ENCODE data around the gene TRIM45.
"Not testable (repeated sequence)": the region's sequence is repeated elsewhere in the genome, so short reads cannot be mapped to it uniquely, and the experiment has no call there.

Gene TRIM45

DNA sequence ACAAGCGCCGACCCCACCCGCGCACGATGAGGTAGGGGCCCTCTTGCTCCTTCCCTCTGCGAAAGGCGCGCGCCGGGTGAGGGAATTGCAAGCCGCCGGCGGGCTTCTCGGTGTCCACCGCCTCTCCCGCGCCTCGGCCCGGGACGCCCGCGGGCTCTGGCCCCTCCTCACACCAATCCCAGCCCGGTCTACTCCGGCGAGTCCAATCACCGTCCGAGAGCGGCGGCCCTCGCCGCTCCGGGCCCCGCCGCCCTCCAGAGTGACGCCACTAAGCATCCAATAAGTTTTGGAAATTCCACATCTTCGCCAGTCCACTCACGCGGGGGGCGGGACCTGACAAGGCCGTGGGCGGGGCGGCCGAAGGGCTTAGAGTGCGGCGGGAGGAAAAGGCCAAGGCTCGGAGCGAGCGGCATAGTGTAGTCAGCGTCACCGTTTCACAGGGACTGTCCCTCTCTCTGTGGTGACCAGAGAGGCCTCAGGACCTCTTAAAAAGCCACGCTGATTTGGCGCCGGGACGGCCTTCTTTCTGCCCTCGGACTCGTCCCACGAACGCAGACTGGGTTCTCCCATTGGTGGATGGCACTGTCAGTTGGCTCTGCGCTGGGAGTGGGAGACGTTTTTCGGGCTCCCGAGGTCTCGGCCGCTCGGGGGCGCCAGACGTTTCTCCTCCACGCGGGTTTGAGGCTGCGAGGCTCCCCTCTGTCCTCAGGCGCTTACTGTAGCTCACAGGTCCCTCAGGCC is at the start of gene TRIM45:
Gene TRIM45 (minus strand): TSS at position 161 of the 741 bp plus-strand sequence. CDS start 548 bp downstream, outside the sequence.
- DNase-seq (ENCODE audit: low spot score) (peak; percentile 90), FAIRE-seq (peak; percentile 63)

DNA sequence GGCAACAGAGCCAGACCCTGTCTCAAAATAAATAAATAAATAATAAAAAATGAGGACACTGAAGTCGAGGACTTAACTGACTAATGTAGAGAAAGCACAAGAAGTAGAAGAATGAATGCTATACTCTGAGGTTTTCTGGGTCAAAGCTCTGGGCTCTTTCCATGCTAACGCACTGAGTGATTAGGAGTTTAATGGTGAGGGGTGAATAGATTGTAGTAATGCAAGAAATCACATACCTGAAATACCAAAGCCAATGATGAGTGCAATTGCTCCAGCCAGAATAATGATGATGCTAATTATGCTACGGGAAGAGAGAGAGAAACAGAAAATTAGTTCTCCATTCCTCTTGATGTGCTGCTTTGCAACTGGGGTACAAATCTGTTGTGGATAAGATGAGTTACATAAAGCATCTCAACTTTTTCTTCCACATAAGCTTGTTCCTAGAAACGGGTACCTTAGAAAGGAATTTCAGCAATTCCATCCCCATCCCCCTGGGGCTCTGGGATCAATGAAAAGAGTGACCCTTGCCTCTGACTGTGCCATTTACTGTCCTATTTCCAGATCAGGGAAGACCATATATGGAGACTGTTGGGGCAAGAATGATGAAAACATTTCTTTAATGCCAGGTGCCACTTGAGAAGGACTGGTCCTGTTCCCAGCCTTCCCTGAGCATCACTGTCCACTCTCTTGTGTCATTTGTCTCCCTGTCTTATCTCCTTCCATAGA is 48.5 kb upstream of the TRIM45 start:
- DNase-seq (ENCODE audit: low spot score) (peak; percentile 15), FAIRE-seq (no peak)

GRCh38 chr1:117167402-117167801 is 45.9 kb upstream of the TRIM45 start:
- FAIRE-seq (peak; percentile 8), DNase-seq (ENCODE audit: low spot score) (no peak)

DNA sequence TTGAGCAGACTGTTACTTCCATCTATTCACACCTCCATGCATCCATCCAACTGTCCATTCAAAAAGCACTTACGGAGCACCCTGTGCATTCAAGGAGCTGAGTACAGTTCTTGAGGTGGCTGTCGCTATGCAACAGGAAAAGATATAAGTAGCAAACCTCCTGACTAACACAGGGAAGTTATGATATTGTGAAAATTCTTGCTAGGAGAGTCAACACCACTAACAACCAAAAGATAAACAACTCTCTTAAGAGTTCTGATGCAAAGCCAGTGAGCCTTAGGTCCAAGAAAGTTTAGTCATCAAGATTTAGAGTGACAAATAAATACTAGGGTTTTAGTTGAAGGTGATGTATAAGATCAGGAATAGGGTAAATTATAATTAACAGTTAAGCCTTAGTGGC is 44.5 kb upstream of the TRIM45 start:
- FAIRE-seq (no peak), DNase-seq (ENCODE audit: low spot score) (no peak)

- DNase-seq (ENCODE audit: low spot score) = no peak
- FAIRE-seq = no peak
Measured at GRCh38 chr1:117164209-117164608, 42.7 kb upstream of the TRIM45 start.

DNA sequence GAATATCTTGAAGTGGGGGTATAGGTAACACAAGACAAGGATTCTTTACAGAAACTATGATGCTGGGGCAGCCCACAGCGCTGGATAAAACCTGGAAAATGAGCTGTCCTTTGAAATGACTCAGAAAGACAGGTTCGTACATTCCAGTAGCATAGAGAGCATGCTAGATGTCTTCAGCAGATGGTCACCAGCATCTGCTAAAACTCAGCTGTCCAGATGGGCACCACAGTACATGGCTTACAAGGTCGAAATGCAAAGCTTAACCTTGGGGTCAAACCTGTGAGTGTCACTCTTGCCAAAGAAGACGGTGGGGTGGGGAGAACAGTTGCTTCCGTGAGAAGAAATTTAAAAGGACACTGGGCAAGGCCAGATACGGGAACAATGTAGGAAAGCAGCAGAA is 41.3 kb upstream of the TRIM45 start:
- DNase-seq (ENCODE audit: low spot score) (no peak), FAIRE-seq (no peak)

- FAIRE-seq = peak; percentile 33
- peak; percentile 16 for DNase-seq (ENCODE audit: low spot score)
Measured at GRCh38 chr1:117161887-117162286, 40.3 kb upstream of the TRIM45 start.

DNA sequence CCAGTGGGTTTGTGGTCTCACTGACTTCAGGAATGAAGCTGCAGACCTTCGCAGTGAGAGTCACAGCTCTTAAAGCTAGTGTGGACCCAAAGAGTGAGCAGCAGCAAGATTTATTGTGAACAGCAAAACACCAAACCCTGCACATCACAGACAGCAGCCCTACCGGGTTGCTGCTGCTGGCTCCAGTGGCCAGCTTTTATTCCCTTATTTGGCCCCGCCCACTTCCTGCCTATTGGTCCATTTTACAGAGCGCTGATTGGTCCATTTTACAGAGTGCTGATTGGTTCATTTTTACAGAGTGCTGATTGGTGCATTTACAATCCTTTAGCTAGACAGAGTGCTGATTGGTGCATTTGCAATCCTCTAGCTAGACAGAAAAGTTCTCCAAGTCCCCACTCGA is 29.8 kb upstream of the TRIM45 start:
- not testable (repeated sequence) for DNase-seq (ENCODE audit: low spot score); FAIRE-seq

DNA sequence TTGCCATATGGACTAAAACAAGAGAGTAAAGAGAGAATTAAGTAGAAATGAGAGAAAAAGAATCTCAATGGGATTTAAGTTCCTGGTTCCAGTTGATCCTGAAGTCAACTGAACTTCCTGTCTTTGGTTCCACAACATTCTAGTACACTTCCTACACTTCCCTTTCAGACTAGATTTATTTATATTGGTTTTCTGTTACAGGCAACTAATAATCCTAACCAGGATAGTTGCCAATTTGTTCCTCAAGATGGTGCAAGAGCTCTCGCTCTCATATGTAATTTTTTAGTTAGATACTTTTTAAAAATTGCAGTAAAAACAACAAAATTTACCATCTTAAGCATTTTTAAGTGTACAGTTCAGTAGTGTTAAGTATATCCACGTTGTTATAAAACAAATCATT is 28.8 kb upstream of the TRIM45 start:
- FAIRE-seq (no peak), DNase-seq (ENCODE audit: low spot score) (no peak)

- DNase-seq (ENCODE audit: low spot score) (no peak), FAIRE-seq (no peak)
Measured at GRCh38 chr1:117147856-117148588, 26.5 kb upstream of the TRIM45 start.

- no peak for FAIRE-seq
- no peak for DNase-seq (ENCODE audit: low spot score)
Measured at GRCh38 chr1:117147341-117147831, 25.8 kb upstream of the TRIM45 start.

DNA sequence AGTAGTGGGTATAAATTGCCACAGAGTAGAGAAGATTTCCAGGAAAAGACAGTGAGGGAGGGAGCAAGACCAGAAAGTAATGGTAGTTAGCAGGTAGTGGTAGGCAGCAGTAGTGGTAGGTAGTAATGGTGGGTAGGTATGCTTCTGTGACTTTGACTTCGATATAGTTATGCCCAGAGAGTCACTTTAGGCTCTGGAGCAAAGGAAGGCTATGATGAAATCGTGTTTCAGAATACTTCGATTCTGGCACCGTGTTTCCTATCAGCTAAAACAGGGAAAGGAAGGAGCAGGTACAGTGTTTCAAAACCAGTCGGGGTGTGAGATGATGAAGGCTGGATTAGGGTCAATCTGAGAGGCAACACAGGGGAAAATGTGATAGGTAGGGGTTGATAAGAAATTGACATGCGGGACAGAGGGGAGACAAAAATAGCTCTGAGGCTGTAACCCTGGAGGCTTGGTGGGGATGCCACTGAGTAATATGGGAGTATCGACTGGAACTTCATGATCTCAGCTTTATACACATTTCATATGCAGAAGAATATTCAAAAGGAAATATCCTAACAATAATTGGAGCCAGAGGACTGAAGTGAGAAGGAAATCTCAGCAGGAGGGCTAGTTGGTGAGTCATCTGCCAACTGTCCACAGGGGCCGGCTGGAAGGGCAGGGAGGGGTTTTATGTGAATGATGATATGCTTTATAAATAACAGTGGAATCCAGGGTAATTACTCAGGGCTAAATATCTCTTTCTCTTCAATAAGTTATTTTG is 25.2 kb upstream of the TRIM45 start:
- DNase-seq (ENCODE audit: low spot score) (peak; percentile 77), FAIRE-seq (peak; percentile 91)

DNA sequence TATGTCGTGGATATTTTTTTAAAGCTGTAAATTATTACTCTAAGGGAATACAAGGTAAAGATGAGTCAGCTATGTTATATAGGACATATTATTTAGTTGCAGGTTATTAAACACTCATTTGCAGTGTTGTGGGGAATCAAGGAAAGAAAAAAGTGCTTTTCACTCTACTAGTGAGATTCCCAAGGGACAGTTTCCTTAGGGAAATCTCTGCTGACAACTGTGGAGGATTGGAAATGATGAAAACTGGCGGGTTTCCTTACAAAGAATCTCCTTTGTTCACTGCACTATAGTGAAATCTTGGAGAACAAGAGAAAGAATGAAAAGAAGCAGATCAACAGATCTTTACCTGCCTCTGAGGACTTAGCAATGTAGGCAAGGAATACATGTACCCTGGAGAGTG is 24.5 kb upstream of the TRIM45 start:
- DNase-seq (ENCODE audit: low spot score) = no peak
- FAIRE-seq = no peak

GRCh38 chr1:117143871-117144270 is 22.3 kb upstream of the TRIM45 start:
- DNase-seq (ENCODE audit: low spot score) (no peak), FAIRE-seq (no peak)

DNA sequence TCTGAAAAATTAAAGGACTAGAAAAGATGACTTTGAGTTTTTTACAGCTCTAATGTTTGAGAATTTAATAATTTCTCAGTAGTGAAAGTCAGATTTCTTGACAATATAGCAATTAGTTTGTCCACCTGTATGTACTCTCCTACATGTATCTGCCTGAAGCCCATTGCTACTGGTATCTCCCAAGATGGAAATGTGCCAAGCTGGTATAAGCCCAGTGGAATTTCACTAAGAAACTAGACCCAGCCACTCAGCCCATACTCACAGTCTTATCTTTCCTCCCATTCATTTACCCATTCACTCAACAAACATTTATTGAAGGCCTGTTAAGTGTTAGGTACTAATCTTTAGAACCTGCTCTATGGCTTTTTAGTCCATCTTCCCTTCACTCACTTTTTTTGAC is 21.6 kb upstream of the TRIM45 start:
- FAIRE-seq (no peak), DNase-seq (ENCODE audit: low spot score) (no peak)

GRCh38 chr1:117142200-117142599 is 20.7 kb upstream of the TRIM45 start:
- no peak for DNase-seq (ENCODE audit: low spot score)
- no peak for FAIRE-seq

GRCh38 chr1:117138561-117138960 is 17.0 kb upstream of the TRIM45 start:
- DNase-seq (ENCODE audit: low spot score) (no peak), FAIRE-seq (no peak)

DNA sequence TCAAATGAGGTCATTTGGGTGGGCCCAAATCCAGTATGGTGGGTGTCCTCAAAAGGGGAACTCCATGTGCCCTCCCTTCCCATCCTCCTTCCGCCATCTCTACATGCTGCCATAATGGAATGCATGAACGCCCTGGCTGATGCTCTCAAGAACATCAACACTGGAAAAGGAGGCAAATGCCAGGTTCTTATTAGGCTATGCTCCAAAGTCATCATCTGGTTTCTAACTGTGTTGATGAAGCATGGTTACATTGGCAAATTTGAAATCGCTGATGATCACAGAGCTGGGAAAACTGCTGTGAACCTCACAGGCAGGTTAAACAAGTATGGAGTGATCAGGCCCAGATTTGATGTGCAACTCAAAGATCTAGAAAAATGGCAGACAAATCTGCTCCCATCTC is 16.6 kb upstream of the TRIM45 start:
- FAIRE-seq = no peak
- no peak for DNase-seq (ENCODE audit: low spot score)

- DNase-seq (ENCODE audit: low spot score) (no peak), FAIRE-seq (no peak)
Measured at GRCh38 chr1:117137281-117137855, 15.8 kb upstream of the TRIM45 start.

DNA sequence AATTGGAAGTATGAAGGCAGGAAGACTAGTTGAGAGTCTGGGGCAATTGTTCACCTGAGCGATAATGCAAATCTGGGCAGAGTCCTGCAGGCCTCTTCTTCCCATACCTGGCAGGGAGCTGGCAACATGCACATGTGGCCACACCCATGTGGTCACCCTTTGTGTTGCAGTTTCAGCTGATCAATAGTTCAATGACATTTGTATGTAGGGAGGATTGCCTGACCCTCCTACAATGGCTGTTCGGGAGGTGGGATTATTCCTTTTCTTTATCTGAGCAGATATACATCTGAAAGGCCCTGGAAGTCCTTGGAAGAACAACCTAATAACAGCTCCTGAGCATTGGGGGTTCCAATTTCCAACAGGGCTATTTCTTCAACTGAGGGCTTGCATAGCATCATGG is 15.2 kb upstream of the TRIM45 start:
- DNase-seq (ENCODE audit: low spot score) (no peak), FAIRE-seq (no peak)

DNA sequence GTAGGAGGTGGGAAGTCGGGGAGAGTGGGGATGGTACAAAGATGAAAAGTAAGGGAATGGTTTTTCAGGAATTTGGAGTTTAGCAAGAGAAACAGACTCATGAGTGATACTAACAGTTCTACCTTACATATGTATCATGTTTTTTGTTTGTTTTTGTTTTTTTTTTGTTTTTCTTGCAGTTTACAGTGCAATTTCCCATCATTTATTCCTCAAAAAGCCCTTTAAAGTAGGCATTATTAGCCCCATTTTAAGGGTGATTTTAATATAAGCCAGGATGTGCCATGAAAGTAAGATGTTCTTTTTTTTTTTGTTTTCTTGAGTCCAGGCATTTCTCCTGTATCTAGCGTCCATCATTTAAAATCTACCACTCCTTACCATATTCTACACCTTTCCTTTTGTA is 13.8 kb upstream of the TRIM45 start:
- no peak for DNase-seq (ENCODE audit: low spot score)

More for the DNA sequence above, 13.8 kb upstream of the TRIM45 start:
- FAIRE-seq = no peak
